BJ (cell line): ENCODE data around the gene MBD5. TPM values are rescaled to one million over a fixed set of nuclear protein-coding genes. Genes with fewer than 3 reads are reported as not detected.

Source experiments
- CTCF ChIA-PET: fragments of 350-600 bp; formaldehyde crosslinking; extraction: SDS; loops from one replicate; lab custom pipeline; 2021; ENCODE audit warnings: antibody characterized with exemption, inconsistent platforms; lab: Yijun Ruan, JAX
- POLR2A ChIA-PET: fragments of 300-600 bp; sonication (Branson Sonifier 250); formaldehyde crosslinking; extraction: SDS; loops from one replicate; lab custom pipeline; 2021; ENCODE audit warnings: antibody characterized with exemption; lab: Charles Lee
- DNase-seq: peaks from one replicate; pipeline ENCODE4 v3.0.0-alpha.2; 2011; ENCODE audit warnings: low read depth
- H3K27me3 ChIP-seq: 2 replicates; pipeline ENCODE4 v1.6.0; 2011; ENCODE audit warnings: low read length; ENCODE audit not compliant: control insufficient read depth, insufficient read depth
- H3K36me3 ChIP-seq: 2 replicates; pipeline ENCODE4 v1.5.1; 2011; ENCODE audit warnings: low read length; ENCODE audit not compliant: control insufficient read depth, insufficient read depth
- H3K4me3 ChIP-seq: 2 replicates; pipeline ENCODE4 v1.5.1; 2011; ENCODE audit warnings: low read depth, mild to moderate bottlenecking, control low read depth, low read length
- polyA plus RNA-seq: library from polyadenylated mRNA; depleted of rRNA; stranded (reverse); fragments of >200 nt; gene quantifications from 2 replicates; pipeline ENCODE4 v1.2.3, GENCODE V29; 2011
- TF ChIP-seq, protein P1 (sequence below): IDR thresholded peaks from 2 replicates; pipeline ENCODE4 v1.5.1; 2011; ENCODE audit warnings: low read depth, mild to moderate bottlenecking, control low read depth, inconsistent platforms, low read length, moderate library complexity; ENCODE audit not compliant: insufficient read depth

The MBD5 gene
- polyA plus RNA-seq, 1 experiment, result 20.4 TPM

DNA sequence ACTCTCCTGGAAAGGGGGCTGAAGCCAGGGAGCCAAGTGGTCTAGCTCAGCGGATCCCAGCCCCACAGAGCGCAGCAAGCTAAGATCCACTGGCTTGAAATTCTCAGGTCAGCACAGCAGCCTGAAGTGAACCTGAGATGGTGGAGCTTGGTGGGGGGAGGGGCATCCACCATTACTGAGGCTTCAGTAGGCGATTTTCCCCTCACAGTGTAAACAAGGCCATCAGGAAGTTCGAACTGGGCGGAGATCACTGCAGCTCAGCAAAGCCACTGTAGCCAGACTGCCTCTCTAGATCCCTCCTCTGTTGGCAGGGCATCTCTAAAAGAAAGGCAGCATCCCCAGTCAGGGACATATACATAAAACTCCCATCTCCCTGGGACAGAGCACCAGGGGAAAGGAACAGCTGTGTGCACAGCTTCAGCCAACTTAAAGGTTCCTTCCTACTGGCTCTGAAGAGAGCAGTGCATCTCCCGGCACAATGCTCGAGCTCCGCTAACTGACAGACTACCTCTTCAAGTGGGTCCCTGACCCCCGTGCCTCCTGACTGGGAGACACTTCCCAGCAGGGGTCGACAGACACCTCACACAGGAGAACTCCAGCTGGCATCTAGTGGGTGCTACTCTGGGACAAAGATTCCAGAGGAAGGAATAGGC is 341.4 kb downstream of the MBD5 start:
- TF ChIP-seq, protein P1, sequence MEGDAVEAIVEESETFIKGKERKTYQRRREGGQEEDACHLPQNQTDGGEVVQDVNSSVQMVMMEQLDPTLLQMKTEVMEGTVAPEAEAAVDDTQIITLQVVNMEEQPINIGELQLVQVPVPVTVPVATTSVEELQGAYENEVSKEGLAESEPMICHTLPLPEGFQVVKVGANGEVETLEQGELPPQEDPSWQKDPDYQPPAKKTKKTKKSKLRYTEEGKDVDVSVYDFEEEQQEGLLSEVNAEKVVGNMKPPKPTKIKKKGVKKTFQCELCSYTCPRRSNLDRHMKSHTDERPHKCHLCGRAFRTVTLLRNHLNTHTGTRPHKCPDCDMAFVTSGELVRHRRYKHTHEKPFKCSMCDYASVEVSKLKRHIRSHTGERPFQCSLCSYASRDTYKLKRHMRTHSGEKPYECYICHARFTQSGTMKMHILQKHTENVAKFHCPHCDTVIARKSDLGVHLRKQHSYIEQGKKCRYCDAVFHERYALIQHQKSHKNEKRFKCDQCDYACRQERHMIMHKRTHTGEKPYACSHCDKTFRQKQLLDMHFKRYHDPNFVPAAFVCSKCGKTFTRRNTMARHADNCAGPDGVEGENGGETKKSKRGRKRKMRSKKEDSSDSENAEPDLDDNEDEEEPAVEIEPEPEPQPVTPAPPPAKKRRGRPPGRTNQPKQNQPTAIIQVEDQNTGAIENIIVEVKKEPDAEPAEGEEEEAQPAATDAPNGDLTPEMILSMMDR, result no peak
- no peaks in the 10 kb centered on the region for H3K36me3 ChIP-seq
- H3K27me3 ChIP-seq, result no peaks in the 10 kb centered on the region
- CTCF ChIA-PET, result no interaction called here
- DNase-seq, result no peak
- POLR2A ChIA-PET, result no interaction called here
- no peak overlapping the region for H3K4me3 ChIP-seq

DNA sequence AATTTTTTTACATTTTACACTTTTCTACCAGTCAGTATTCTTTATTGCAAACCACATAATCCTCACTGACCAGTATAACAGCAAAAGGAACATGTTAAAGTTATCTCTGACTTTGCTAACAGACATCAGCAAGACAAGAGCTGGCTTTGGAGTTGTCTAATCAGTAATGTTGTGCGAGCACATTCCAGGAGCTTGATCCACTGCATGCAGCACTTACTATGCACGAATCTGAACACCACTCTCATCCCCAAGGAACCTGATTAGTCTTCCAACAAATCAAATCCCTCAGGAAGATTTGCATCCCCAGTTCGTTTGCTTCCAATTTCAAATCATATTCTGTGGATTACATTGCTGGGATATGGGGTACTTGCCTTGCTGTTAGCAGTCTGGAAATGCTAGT is 354.3 kb downstream of the MBD5 start:
- TF ChIP-seq, protein P1, result no peak
- Histone ChIP-seq H3K27me3 (no peaks in the 10 kb centered on the region), H3K4me3 (no peak overlapping the region), H3K36me3 (no peaks in the 10 kb centered on the region)
- DNase-seq, result no peak
- ChIA-PET CTCF (interaction anchor here (1.1 kb wide), 1 partner anchor 15 kb away, joined by 3 read pairs; no protein-coding TSS in a partner anchor), POLR2A (no interaction called here)

DNA sequence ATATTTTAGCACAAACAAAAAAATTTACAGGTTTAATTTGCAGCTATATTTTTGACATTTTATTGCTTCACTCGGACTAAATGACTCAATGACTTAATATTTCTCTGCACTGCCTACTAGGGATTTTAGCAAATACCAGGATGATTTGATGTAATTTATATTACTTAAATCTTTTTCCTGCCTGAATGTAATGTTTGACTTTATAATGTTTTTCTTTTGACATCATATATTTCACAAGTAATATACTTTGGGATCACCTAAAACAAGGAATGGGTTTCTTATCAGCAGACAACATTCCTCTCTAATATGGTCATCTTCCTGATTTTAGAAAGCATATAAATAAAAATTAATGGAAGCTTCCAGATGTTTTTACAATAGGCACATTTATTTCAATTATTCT is 370.4 kb downstream of the MBD5 start:
- H3K4me3 ChIP-seq, result no peak overlapping the region
- ChIA-PET CTCF (no interaction called here), POLR2A (no interaction called here)
- H3K36me3 ChIP-seq, result no peaks in the 10 kb centered on the region
- no peaks in the 10 kb centered on the region for H3K27me3 ChIP-seq
- TF ChIP-seq, protein P1, result no peak
- DNase-seq, result peak; percentile 14

DNA sequence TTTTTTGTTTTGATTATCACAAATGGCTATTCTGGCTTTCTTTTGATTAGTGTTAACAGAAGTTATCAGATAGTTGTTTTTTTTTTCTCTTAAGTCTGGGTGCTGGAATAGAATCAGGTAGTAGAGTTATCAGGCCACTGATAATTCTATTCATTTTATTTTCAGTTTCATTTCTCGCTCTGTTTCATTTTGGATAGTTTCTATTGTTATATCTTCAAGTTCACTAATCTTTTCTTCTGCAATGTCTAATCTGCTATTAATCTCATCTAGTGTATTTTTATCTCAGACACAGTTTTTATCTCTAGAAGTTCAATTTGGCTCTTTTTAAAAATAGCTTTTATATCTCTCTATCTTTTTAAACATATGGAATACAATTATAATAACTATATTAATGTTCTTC is 381.9 kb downstream of the MBD5 start:
- ChIA-PET POLR2A (no interaction called here), CTCF (no interaction called here)
- TF ChIP-seq, protein P1, result no peak
- DNase-seq, result no peak
- Histone ChIP-seq H3K27me3 (no peaks in the 10 kb centered on the region), H3K36me3 (no peaks in the 10 kb centered on the region), H3K4me3 (no peak overlapping the region)

DNA sequence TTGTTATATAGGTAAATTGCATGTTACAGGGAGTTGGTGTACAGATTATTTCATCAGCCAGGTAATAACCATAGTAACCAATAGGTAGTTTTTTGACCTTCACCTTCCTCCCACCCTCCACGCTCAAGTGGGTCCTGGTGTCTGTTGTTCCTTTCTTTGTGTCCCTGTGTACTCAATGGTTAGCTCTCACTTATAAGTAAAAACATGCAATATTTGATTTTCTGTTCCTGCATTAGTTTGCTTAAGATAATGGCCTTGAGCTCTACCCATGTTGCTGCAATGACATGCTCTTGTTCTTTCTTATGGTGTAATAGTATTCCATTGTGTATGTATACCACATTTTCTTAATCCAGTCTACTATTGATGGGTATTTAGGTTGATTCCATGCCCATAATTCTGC is 390.0 kb downstream of the MBD5 start:
- no peak for DNase-seq
- ChIA-PET POLR2A (no interaction called here), CTCF (no interaction called here)
- Histone ChIP-seq H3K36me3 (no peaks in the 10 kb centered on the region), H3K4me3 (no peak overlapping the region), H3K27me3 (no peaks in the 10 kb centered on the region)
- TF ChIP-seq, protein P1, result no peak
